IMR-90 (cell line): ENCODE measurements around the gene KCNIP1. TPM values are rescaled to one million over a fixed set of nuclear protein-coding genes. Genes with fewer than 3 reads are reported as not detected.

Source experiments
- ATAC-seq: fragments of 200-7000 bp; cut with Tn5 transposase; 2 replicates; pipeline ENCODE4 v1.9.1; 2020; ENCODE audit warnings: low read depth, mild to moderate bottlenecking, moderate library complexity
- BruUV-seq: library from RNA; stranded (reverse); fragments of 400-500 nt; replicated peaks from 2 replicates; lab custom pipeline; 2021; lab: Mats Ljungman, UMichigan
- CTCF ChIA-PET: fragments of 300-600 bp; formaldehyde crosslinking; extraction: SDS; loops from one replicate; lab custom pipeline; 2021; ENCODE audit warnings: antibody characterized with exemption; lab: Yijun Ruan, JAX
- POLR2A ChIA-PET: fragments of 300-600 bp; sonication (Branson Sonifier 250); formaldehyde crosslinking; loops from one replicate; lab custom pipeline; 2022; ENCODE audit warnings: antibody characterized with exemption; ENCODE audit not compliant: unreplicated experiment; lab: Charles Lee
- DNase-seq: peaks from one replicate; pipeline ENCODE4 v3.0.0; 2013
- H2AFZ ChIP-seq: replicated peaks from 2 replicates; pipeline ENCODE3; 2013; ENCODE audit warnings: low read length, mild to moderate bottlenecking; ENCODE audit not compliant: poor library complexity
- H2AK5ac ChIP-seq: 2 replicates; pipeline ENCODE4 v1.6.1; 2013; ENCODE audit warnings: low read depth, low read length, inconsistent platforms
- H2AK9ac ChIP-seq: replicated peaks from 2 replicates; pipeline ENCODE3; 2013; ENCODE audit warnings: mild to moderate bottlenecking, low read depth, low read length, moderate library complexity; ENCODE audit not compliant: poor library complexity
- H2BK120ac ChIP-seq: 2 replicates; pipeline ENCODE4 v1.6.1; 2013; ENCODE audit warnings: low read depth, low read length, inconsistent platforms
- H2BK15ac ChIP-seq: 3 replicates; pipeline ENCODE4 v1.6.1; 2013; ENCODE audit warnings: low read depth, low read length, inconsistent platforms
- H2BK20ac ChIP-seq: 2 replicates; pipeline ENCODE4 v1.6.1; 2013; ENCODE audit warnings: low read depth, mild to moderate bottlenecking, inconsistent platforms, low read length, moderate library complexity
- H2BK5ac ChIP-seq: 2 replicates; pipeline ENCODE4 v1.6.1; 2013; ENCODE audit warnings: mild to moderate bottlenecking, low read depth, low read length, inconsistent platforms; ENCODE audit not compliant: poor library complexity, severe bottlenecking
- H3K14ac ChIP-seq: replicated peaks from 2 replicates; pipeline ENCODE4 v1.6.1; 2013; ENCODE audit warnings: low read depth, low read length, inconsistent platforms
- H3K18ac ChIP-seq: 2 replicates; pipeline ENCODE4 v1.6.1; 2013; ENCODE audit warnings: low read depth, low read length, control low read depth
- H3K23ac ChIP-seq: 2 replicates; pipeline ENCODE4 v1.6.1; 2013; ENCODE audit warnings: low read depth, low read length, inconsistent platforms
- H3K27ac ChIP-seq: 2 replicates; pipeline ENCODE4 v1.5.1; 2013; ENCODE audit warnings: mild to moderate bottlenecking, control low read depth, low read length; ENCODE audit not compliant: insufficient read depth
- H3K27me3 ChIP-seq: 2 replicates; pipeline ENCODE4 v1.6.1; 2013; ENCODE audit warnings: low read length; ENCODE audit not compliant: control insufficient read depth, insufficient read depth
- H3K36me3 ChIP-seq: 2 replicates; pipeline ENCODE4 v1.6.1; 2013; ENCODE audit warnings: low read length, mixed read lengths; ENCODE audit not compliant: control insufficient read depth, insufficient read depth
- H3K4ac ChIP-seq: 2 replicates; pipeline ENCODE4 v1.6.1; 2013; ENCODE audit warnings: low read depth, low read length, inconsistent platforms
- H3K4me1 ChIP-seq: 2 replicates; pipeline ENCODE4 v1.6.1; 2013; ENCODE audit warnings: low read length, mixed read lengths; ENCODE audit not compliant: control insufficient read depth, insufficient read depth
- H3K4me2 ChIP-seq: 2 replicates; pipeline ENCODE4 v1.6.1; 2013; ENCODE audit warnings: low read depth, mild to moderate bottlenecking, control low read depth, low read length, moderate library complexity
- H3K4me3 ChIP-seq: 2 replicates; pipeline ENCODE4 v1.5.1; 2013; ENCODE audit warnings: low read depth, mild to moderate bottlenecking, control low read depth, low read length, moderate library complexity; ENCODE audit not compliant: insufficient read depth
- H3K56ac ChIP-seq: 2 replicates; pipeline ENCODE4 v1.6.1; 2013; ENCODE audit warnings: low read length, inconsistent platforms; ENCODE audit not compliant: insufficient read depth; ENCODE audit errors: extremely low read depth
- H3K79me1 ChIP-seq, 2 experiments: 2 replicates each; pipeline ENCODE4 v1.6.1; 2013; ENCODE audit warnings: low read length in 2 of 2, inconsistent platforms in 1 of 2, low read depth in 1 of 2
- H3K9ac ChIP-seq: 2 replicates; pipeline ENCODE4 v1.6.1; 2013; ENCODE audit warnings: low read depth, low read length, control low read depth
- H3K9me1 ChIP-seq: 2 replicates; pipeline ENCODE4 v1.6.1; 2013; ENCODE audit warnings: low read length, inconsistent platforms; ENCODE audit not compliant: insufficient read depth
- H3K9me3 ChIP-seq: 2 replicates; pipeline ENCODE4 v1.6.1; 2013; ENCODE audit warnings: low read length; ENCODE audit not compliant: control insufficient read depth, insufficient read depth
- H4K20me1 ChIP-seq: 2 replicates; pipeline ENCODE4 v1.6.1; 2013; ENCODE audit warnings: low read length, inconsistent platforms; ENCODE audit not compliant: insufficient read depth
- H4K5ac ChIP-seq: 2 replicates; pipeline ENCODE4 v1.6.1; 2013; ENCODE audit warnings: mild to moderate bottlenecking, low read depth, low read length, control low read depth
- H4K8ac ChIP-seq, 2 experiments: 2 replicates each; pipeline ENCODE4 v1.6.1; 2013; ENCODE audit warnings: low read depth in 2 of 2, low read length in 2 of 2, control low read depth in 1 of 2, inconsistent platforms in 1 of 2
- H4K91ac ChIP-seq: 2 replicates; pipeline ENCODE4 v1.6.1; 2013; ENCODE audit warnings: low read depth, low read length, inconsistent platforms; ENCODE audit not compliant: insufficient read depth
- CHD1 ChIP-seq: IDR thresholded peaks from 2 replicates; pipeline ENCODE4 v1.6.1; 2012; ENCODE audit warnings: low read depth, low read length, improper control_type of control experiment
- ELK1 ChIP-seq: fragments of 150-350 bp; IDR thresholded peaks from 2 replicates; pipeline ENCODE4 v1.6.1; 2016; ENCODE audit warnings: low read depth, mild to moderate bottlenecking, low read length, moderate library complexity, borderline replicate concordance
- WGBS, 2 experiments: methylation state at CpG; one replicate each; pipeline versions ENCODE4 v1.1.5 to v1.1.7; 2013; ENCODE audit warnings: missing lambda C conversion rate in 2 of 2; ENCODE audit not compliant: insufficient read length in 1 of 2; ENCODE audit errors: extremely low coverage in 2 of 2; 5-methylcytosine and 5-hydroxymethylcytosine counted together
- dilution Hi-C: fragments of 300-500 bp; cut with HindIII; formaldehyde crosslinking; loops from one replicate; pipeline ENCODE4 v1.14.3; 2018; ENCODE audit warnings: low sequenced_read_pairs; ENCODE audit not compliant: unreplicated experiment
- in situ Hi-C: fragments of 300-500 bp; cut with MboI; formaldehyde crosslinking; loops from 3 replicates; pipeline ENCODE4 v1.14.3; 2019; ENCODE audit warnings: low sequenced_read_pairs, inconsistent platforms, mixed read lengths
- intact Hi-C: fragments of 100-400 bp; cut with micrococcal nuclease; formaldehyde crosslinking; loops from 2 replicates; pipeline ENCODE4 v1.10.0; 2022
- polyA plus RNA-seq, 3 experiments: library from polyadenylated mRNA; depleted of rRNA; stranded (reverse); fragments of >200 nt; gene quantifications; 2 replicates each; pipeline ENCODE4 v1.2.3, GENCODE V29; 2012; ENCODE audit warnings: low replicate concordance in 1 of 3
- total RNA-seq: library from RNA; depleted of rRNA; stranded (reverse); fragments of >200 nt; gene quantifications from 2 replicates; pipeline ENCODE4 v1.2.3, GENCODE V29; 2012

Gene KCNIP1
- total and polyA plus RNA-seq, 2 of the 4 experiments (the other 2 are of a cell fraction) = not detected

DNA sequence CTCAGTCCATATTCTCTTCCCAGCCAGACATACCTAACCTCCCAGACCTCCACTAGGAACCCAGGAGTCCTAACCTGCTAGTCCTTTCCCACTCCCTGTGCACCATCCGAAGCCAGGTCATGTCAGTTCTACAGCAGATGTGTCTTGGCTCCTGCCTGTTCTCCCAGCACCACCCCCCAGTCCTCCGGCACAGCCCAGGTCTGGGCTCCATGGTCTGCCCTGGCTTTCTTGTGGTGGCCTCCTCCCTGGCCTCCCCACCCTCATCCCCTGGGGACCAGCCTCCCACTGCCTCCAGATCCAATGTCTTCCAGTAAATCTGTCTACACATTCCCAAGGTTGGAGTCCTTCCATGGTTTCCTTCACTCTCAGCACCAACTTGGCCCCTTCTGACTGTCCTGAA lies 20.0 kb downstream of the KCNIP1 start:
- ATAC-seq = no peak
- H4K20me1 ChIP-seq = no peaks in the 10 kb centered on the region
- no peak overlapping the region for H2BK120ac ChIP-seq
- H3K23ac ChIP-seq = no peak overlapping the region
- no peak overlapping the region for H4K8ac ChIP-seq
- in situ Hi-C loops = no loop called here
- no peak overlapping the region for H3K14ac ChIP-seq
- H2BK20ac ChIP-seq = no peak overlapping the region
- H3K18ac ChIP-seq = no peak overlapping the region
- ChIA-PET POLR2A (no interaction called here), CTCF (no interaction called here)
- no peak overlapping the region for H3K4me3 ChIP-seq
- H4K5ac ChIP-seq = no peak overlapping the region
- no peak overlapping the region for H2BK15ac ChIP-seq
- no peak overlapping the region for H3K9ac ChIP-seq
- no peaks in the 10 kb centered on the region for H3K4me1 ChIP-seq
- H3K27ac ChIP-seq = no peak overlapping the region
- WGBS, 2 experiments = 40% methylated on average over 1 of the region's 2 CpGs; no CpG with 5 or more reads in 1 of the 2 experiments
- H3K56ac ChIP-seq = no peak overlapping the region
- no peak overlapping the region for H3K4ac ChIP-seq
- no peak overlapping the region for H4K91ac ChIP-seq
- H3K9me3 ChIP-seq = no peaks in the 10 kb centered on the region
- no peak overlapping the region for H2AK9ac ChIP-seq
- no peak for DNase-seq
- BruUV-seq = no TSS peak
- H2AFZ ChIP-seq = no peak overlapping the region
- H3K79me1 ChIP-seq = no peaks in the 10 kb centered on the region
- dilution Hi-C loops = no loop called here
- no peaks in the 10 kb centered on the region; the same call in 1 of the 2 replicates for H3K27me3 ChIP-seq
- H3K36me3 ChIP-seq = no peaks in the 10 kb centered on the region
- no peaks in the 10 kb centered on the region for H3K9me1 ChIP-seq
- TF ChIP-seq CHD1 (no peak), ELK1 (no peak)
- no peak overlapping the region for H2BK5ac ChIP-seq
- no peak overlapping the region for H3K4me2 ChIP-seq
- H2AK5ac ChIP-seq = no peak overlapping the region
- intact Hi-C loops = no loop called here
